Endothelial cell of umbilical vein (primary cell): ENCODE data around the gene KHSRP. TPM values are rescaled to one million over a fixed set of nuclear protein-coding genes. Genes with fewer than 3 reads are reported as not detected.

ENCODE experiments used
- BruUV-seq: library from RNA; stranded (reverse); fragments of 400-500 nt; replicated peaks from 2 replicates; lab custom pipeline; 2021; lab: Mats Ljungman, UMichigan
- CTCF ChIA-PET: fragments of 300-600, 350-600 bp; sonication (Branson Sonifier 250); formaldehyde crosslinking; loops from one replicate; lab custom pipeline; 2021; ENCODE audit warnings: antibody characterized with exemption, inconsistent platforms; lab: Charles Lee
- POLR2A ChIA-PET: fragments of 300-600, 350-600 bp; sonication (Branson Sonifier 250); formaldehyde crosslinking; loops from one replicate; lab custom pipeline; 2021; ENCODE audit warnings: antibody characterized with exemption, inconsistent platforms; lab: Charles Lee
- DNase-seq: peaks from one replicate; pipeline ENCODE4 v3.0.0-alpha.2; 2011; ENCODE audit warnings: low read depth, low spot score
- FAIRE-seq: peaks from 2 replicates; lab custom pipeline; 2011; peaks lifted over from hg19 to GRCh38; lab: Jason Lieb, UNC
- H2AFZ ChIP-seq: 2 replicates; pipeline ENCODE4 v1.6.0; 2012; ENCODE audit warnings: low read depth, low read length, control low read depth, inconsistent platforms
- H3K27ac ChIP-seq: 2 replicates; pipeline ENCODE4 v1.5.1; 2011; ENCODE audit warnings: low read depth, mild to moderate bottlenecking, control low read depth, low read length, moderate library complexity; ENCODE audit not compliant: insufficient read depth
- H3K27me3 ChIP-seq, 2 experiments: 2 replicates each; pipeline versions ENCODE4 v1.6.0 to v1.6.1; 2011; ENCODE audit warnings: low read length in 2 of 2, mixed read lengths in 1 of 2; ENCODE audit not compliant: control insufficient read depth in 2 of 2, insufficient read depth in 2 of 2
- H3K36me3 ChIP-seq, 2 experiments: 2 replicates in 1 of 2; 3 replicates in 1 of 2; pipeline ENCODE4 v1.5.1; 2011; ENCODE audit warnings: low read length in 2 of 2, mild to moderate bottlenecking in 1 of 2, moderate library complexity in 1 of 2; ENCODE audit not compliant: control insufficient read depth in 2 of 2, insufficient read depth in 2 of 2; ENCODE audit errors: extremely low read depth in 1 of 2
- H3K4me1 ChIP-seq: 3 replicates; pipeline ENCODE4 v1.5.1; 2011; ENCODE audit warnings: mild to moderate bottlenecking, low read length; ENCODE audit not compliant: control insufficient read depth, insufficient read depth; ENCODE audit errors: extremely low read depth
- H3K4me2 ChIP-seq: 2 replicates; pipeline ENCODE4 v1.6.1; 2011; ENCODE audit warnings: low read length, control low read depth, mixed read lengths; ENCODE audit not compliant: insufficient read depth
- H3K4me3 ChIP-seq, 3 experiments: fragments of 200-600 bp in 1 of 3; sonication (generic), shearing (Covaris generic) in 1 of 3; replicated peaks in 1 of 3; 2 replicates each; pipeline ENCODE4 v1.5.1; 2011 to 2016; ENCODE audit warnings: control low read depth in 3 of 3, low read length in 3 of 3, mild to moderate bottlenecking in 2 of 3, inconsistent platforms in 1 of 3, low read depth in 1 of 3, moderate library complexity in 1 of 3; ENCODE audit not compliant: insufficient read depth in 1 of 3
- H3K79me2 ChIP-seq: 2 replicates; pipeline ENCODE4 v1.6.0; 2012; ENCODE audit warnings: low read length, inconsistent platforms; ENCODE audit not compliant: control insufficient read depth, insufficient read depth
- H3K9ac ChIP-seq: replicated peaks from 2 replicates; pipeline ENCODE3; 2011; ENCODE audit warnings: low read length, control low read depth; ENCODE audit not compliant: insufficient read depth; ENCODE audit errors: extremely low read depth
- H3K9me1 ChIP-seq: replicated peaks from 3 replicates; pipeline ENCODE4 v1.6.0; 2011; ENCODE audit warnings: mild to moderate bottlenecking, low read length; ENCODE audit not compliant: control insufficient read depth, insufficient read depth; ENCODE audit errors: extremely low read depth
- H3K9me3 ChIP-seq: replicated peaks from 2 replicates; pipeline ENCODE4 v1.5.1; 2012; ENCODE audit warnings: low read length, inconsistent platforms; ENCODE audit not compliant: control insufficient read depth, insufficient read depth
- H4K20me1 ChIP-seq: replicated peaks from 2 replicates; pipeline ENCODE3; 2011; ENCODE audit warnings: mild to moderate bottlenecking, low read length; ENCODE audit not compliant: control insufficient read depth, insufficient read depth; ENCODE audit errors: extremely low read depth
- CTCF ChIP-seq, 2 donors: IDR thresholded peaks; 1 replicate in 1 of 2; 2 replicates in 1 of 2; pipeline ENCODE4 v1.5.1; 2011; ENCODE audit warnings: low read length in 2 of 2, mild to moderate bottlenecking in 2 of 2, moderate library complexity in 2 of 2, control low read depth in 1 of 2, inconsistent platforms in 1 of 2, low read depth in 1 of 2; ENCODE audit not compliant: insufficient read depth in 1 of 2; ENCODE audit errors: extremely low read depth in 1 of 2
- EZH2 ChIP-seq: IDR thresholded peaks from 2 replicates; pipeline ENCODE4 v1.6.1; 2012; ENCODE audit warnings: borderline replicate concordance, low read depth, mild to moderate bottlenecking, moderate library complexity, low read length, inconsistent platforms; ENCODE audit not compliant: severe bottlenecking
- FOS ChIP-seq: IDR thresholded peaks from 2 replicates; pipeline ENCODE4 v1.6.1; 2011; ENCODE audit warnings: mild to moderate bottlenecking, low read length, moderate library complexity, borderline replicate concordance; ENCODE audit not compliant: insufficient read depth
- GATA2 ChIP-seq: IDR thresholded peaks from 2 replicates; pipeline ENCODE4 v1.7.0; 2011; ENCODE audit warnings: low read depth, mild to moderate bottlenecking, moderate library complexity, mixed read lengths, low read length; ENCODE audit not compliant: insufficient read length, insufficient read depth
- JUN ChIP-seq: IDR thresholded peaks from 2 replicates; pipeline ENCODE4 v1.6.1; 2011; ENCODE audit warnings: borderline replicate concordance, low read depth; ENCODE audit not compliant: insufficient read length, insufficient read depth
- MAX ChIP-seq: IDR thresholded peaks from 2 replicates; pipeline ENCODE4 v1.6.1; 2011; ENCODE audit not compliant: insufficient read depth, insufficient read length
- MYC ChIP-seq: IDR thresholded peaks from one replicate; pipeline ENCODE4 v1.6.1; 2011; ENCODE audit warnings: mild to moderate bottlenecking, low read depth, low read length
- POLR2A ChIP-seq: IDR thresholded peaks from 2 replicates; pipeline ENCODE4 v1.6.1; 2012; ENCODE audit warnings: low read depth, mild to moderate bottlenecking, control low read depth, low read length
- POLR2AphosphoS5 ChIP-seq: IDR thresholded peaks from 2 replicates; pipeline ENCODE4 v1.6.1; 2012; ENCODE audit warnings: low read depth, mild to moderate bottlenecking, control low read depth, low read length, moderate library complexity; ENCODE audit not compliant: insufficient read depth
- dilution Hi-C: fragments of 300-500 bp; cut with MboI; formaldehyde crosslinking; loops from one replicate; pipeline ENCODE4 v1.15.0; 2019; ENCODE audit warnings: low sequenced_read_pairs; ENCODE audit not compliant: extremely low pct_ligation_motif_present
- intact Hi-C: fragments of 100-400 bp; cut with micrococcal nuclease; formaldehyde crosslinking; loops from one replicate; pipeline ENCODE4 v1.10.0; 2022
- polyA plus RNA-seq, 4 experiments: library from polyadenylated mRNA; depleted of rRNA in 3 of 4; stranded (reverse) in 3 of 4; unstranded in 1 of 4; fragments of >200 nt; gene quantifications; 2 replicates each; pipeline versions ENCODE4 v1.2.1 to v1.2.3, GENCODE V29; 2011 to 2012; ENCODE audit warnings: missing spikeins in 1 of 4
- total RNA-seq: library from RNA; stranded (reverse); gene quantifications from 2 replicates; pipeline ENCODE4 v1.2.3, GENCODE V29; 2021

KHSRP gene
- total and polyA plus RNA-seq, 2 donors (not counting 3 experiments of a cell fraction or from before 2014, with no cell fraction given) = 98.3 to 372 TPM

GRCh38 chr19:6393983-6394412 is 30.6 kb downstream of the KHSRP start:
- H3K9me1 ChIP-seq = no peaks in the 10 kb centered on the region
- dilution Hi-C loops = no loop called here
- peaks cover 0 to 4% of the 10 kb centered on the region in 2 experiments for H3K36me3 ChIP-seq
- H4K20me1 ChIP-seq = no peaks in the 10 kb centered on the region
- no peak for TF ChIP-seq MAX
- H3K27me3 ChIP-seq = no peaks in the 10 kb centered on the region
- ChIA-PET CTCF (interaction anchor here (1.0 to 2.0 kb wide), 2 partner anchors 9 to 24 kb away, joined by 4 to 6 read pairs; no protein-coding TSS in a partner anchor), POLR2A (no interaction called here)
- H3K9me3 ChIP-seq = no peaks in the 10 kb centered on the region
- peak overlapping the region; percentile 96 for H2AFZ ChIP-seq
- no peak for FAIRE-seq
- peak overlapping the region; percentile 77 for H3K27ac ChIP-seq
- DNase-seq = no peak
- peak overlapping the region; percentile 70 for H3K4me2 ChIP-seq
- intact Hi-C loops = loop anchor here (1.0 to 2.0 kb wide), 3 partner anchors 21 to 469 kb away; no protein-coding TSS in a partner anchor
- BruUV-seq = no TSS peak
- H3K4me3 ChIP-seq = peak overlapping the region in 2 of 3 experiments; percentile 74 to 77
- peaks cover 7% of the 10 kb centered on the region for H3K4me1 ChIP-seq
- H3K79me2 ChIP-seq = peaks cover 18% of the 10 kb centered on the region
- H3K9ac ChIP-seq = peak overlapping the region; percentile 84

- no peaks in the 10 kb centered on the region for H3K9me1 ChIP-seq
- peak within 1 kb of the TSS; percentile 70 for H3K4me2 ChIP-seq
- no peaks in the 10 kb centered on the region for H3K27me3 ChIP-seq
- TF ChIP-seq MAX = peak; percentile 24
- TF ChIP-seq GATA2 = no peak
- TF ChIP-seq EZH2 = no peak
- TF ChIP-seq POLR2A = peak; percentile 75
- TF ChIP-seq FOS = no peak
- TF ChIP-seq MYC = no peak
- no peak for TF ChIP-seq JUN
- peak in 1 of 2 donors; percentile 9 for TF ChIP-seq CTCF (IDR thresholded peaks at IDR 0.05; ENCODE audit: extremely low read depth in 1 of 2, insufficient read depth in 1 of 2, low read depth in 1 of 2, low read length in 2 of 2)
- TF ChIP-seq POLR2AphosphoS5 = peak; percentile 75
- H3K79me2 ChIP-seq = peaks cover 18% of the 10 kb centered on the region
- FAIRE-seq = peak; percentile 98
- ChIA-PET CTCF (interaction anchor here (1.0 to 2.0 kb wide), 2 partner anchors 10 to 25 kb away, joined by 4 to 6 read pairs; no protein-coding TSS in a partner anchor), POLR2A (no interaction called here)
- peak within 1 kb of the TSS; percentile 96 for H2AFZ ChIP-seq
- DNase-seq = peak; percentile 92
- peak within 1 kb of the TSS; percentile 42 to 77 (median 74) for H3K4me3 ChIP-seq
- peak within 1 kb of the TSS; percentile 77 for H3K27ac ChIP-seq
- intact Hi-C loops = loop anchor here (1.0 to 2.0 kb wide), 3 partner anchors 20 to 469 kb away; no protein-coding TSS in a partner anchor
- dilution Hi-C loops = no loop called here
- H3K4me1 ChIP-seq = peaks cover 7% of the 10 kb centered on the region
- H3K9ac ChIP-seq = peak within 1 kb of the TSS; percentile 84
- peaks cover 0 to 9% of the 10 kb centered on the region in 2 experiments for H3K36me3 ChIP-seq
- H3K9me3 ChIP-seq = no peaks in the 10 kb centered on the region
- H4K20me1 ChIP-seq = no peaks in the 10 kb centered on the region
- TSS peak; percentile 49 for BruUV-seq
Measured at GRCh38 chr19:6393074-6393982, 31.3 kb downstream of the KHSRP start, which contains the start of gene GTF2F1. TSS of gene GTF2F1 (minus strand) at chr19:6393164. CDS start at chr19:6392995, 169 bp downstream.
